Kidney epithelial cell (primary cell): ENCODE measurements around the gene MLF2. TPM values are rescaled to one million over a fixed set of nuclear protein-coding genes. Genes with fewer than 3 reads are reported as not detected.
A peak's percentile ranks its signal among the peaks of the same experiment; 100 is the strongest.

Experiments
- DNase-seq: peaks from one replicate; pipeline ENCODE4 v3.0.0-alpha.2; 2010; ENCODE audit warnings: low read depth
- H3K27me3 ChIP-seq: 2 replicates; pipeline ENCODE4 v1.6.0; 2011; ENCODE audit warnings: low read length; ENCODE audit not compliant: control insufficient read depth, insufficient read depth
- H3K36me3 ChIP-seq: 2 replicates; pipeline ENCODE4 v1.5.1; 2011; ENCODE audit warnings: low read length; ENCODE audit not compliant: control insufficient read depth, insufficient read depth
- H3K4me3 ChIP-seq: 2 replicates; pipeline ENCODE4 v1.5.1; 2011; ENCODE audit warnings: low read depth, mild to moderate bottlenecking, control low read depth, low read length
- total RNA-seq: library from RNA; depleted of rRNA; stranded (reverse); fragments of >200 nt; gene quantifications from 2 replicates; pipeline ENCODE4 v1.2.3, GENCODE V29; 2015
- TF ChIP-seq, protein P1 (sequence below): IDR thresholded peaks from 2 replicates; pipeline ENCODE4 v1.5.1; 2011; ENCODE audit warnings: mild to moderate bottlenecking, moderate library complexity, low read length, control low read depth, inconsistent platforms; ENCODE audit not compliant: insufficient read depth, poor library complexity, severe bottlenecking

Gene MLF2
- total RNA-seq, 1 donor from 2014 or later: 190 TPM

DNA sequence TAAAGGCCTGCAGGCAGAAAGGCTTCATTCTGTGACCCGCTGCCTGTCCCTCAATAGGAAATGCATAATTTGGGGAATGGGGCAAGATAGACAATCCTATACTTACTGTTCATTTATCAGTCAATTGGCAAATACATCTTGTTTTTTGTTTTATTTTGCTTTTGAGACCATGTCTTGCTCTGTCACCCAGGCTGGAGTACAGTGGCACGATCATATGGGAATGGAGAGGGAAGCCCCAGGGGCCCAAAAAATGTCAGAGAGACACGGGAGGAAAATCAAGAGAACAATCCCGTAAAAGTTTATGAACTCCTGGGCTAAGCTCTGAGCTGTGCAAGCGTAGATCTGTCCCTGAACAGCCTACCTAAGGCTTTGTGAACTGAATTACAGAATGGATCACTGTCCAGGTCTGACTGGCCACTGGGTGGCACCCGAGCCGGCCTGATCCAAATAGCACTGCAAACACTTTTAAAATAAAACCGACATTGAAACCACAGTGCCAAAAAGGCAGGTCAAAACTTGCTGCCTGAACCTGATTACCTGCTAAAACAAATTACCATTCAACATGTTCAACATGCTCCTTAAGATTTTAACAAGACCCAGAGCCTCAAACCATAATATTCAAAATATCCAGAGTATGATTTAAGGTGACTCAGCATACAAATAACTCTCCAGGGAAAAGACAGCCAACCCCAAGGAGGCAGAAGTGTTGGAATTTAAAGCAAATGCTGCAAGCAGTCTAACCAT lies 17.3 kb downstream of the MLF2 start:
- H3K27me3 ChIP-seq: no peaks in the 10 kb centered on the region
- H3K4me3 ChIP-seq: no peak overlapping the region
- TF ChIP-seq, protein P1, sequence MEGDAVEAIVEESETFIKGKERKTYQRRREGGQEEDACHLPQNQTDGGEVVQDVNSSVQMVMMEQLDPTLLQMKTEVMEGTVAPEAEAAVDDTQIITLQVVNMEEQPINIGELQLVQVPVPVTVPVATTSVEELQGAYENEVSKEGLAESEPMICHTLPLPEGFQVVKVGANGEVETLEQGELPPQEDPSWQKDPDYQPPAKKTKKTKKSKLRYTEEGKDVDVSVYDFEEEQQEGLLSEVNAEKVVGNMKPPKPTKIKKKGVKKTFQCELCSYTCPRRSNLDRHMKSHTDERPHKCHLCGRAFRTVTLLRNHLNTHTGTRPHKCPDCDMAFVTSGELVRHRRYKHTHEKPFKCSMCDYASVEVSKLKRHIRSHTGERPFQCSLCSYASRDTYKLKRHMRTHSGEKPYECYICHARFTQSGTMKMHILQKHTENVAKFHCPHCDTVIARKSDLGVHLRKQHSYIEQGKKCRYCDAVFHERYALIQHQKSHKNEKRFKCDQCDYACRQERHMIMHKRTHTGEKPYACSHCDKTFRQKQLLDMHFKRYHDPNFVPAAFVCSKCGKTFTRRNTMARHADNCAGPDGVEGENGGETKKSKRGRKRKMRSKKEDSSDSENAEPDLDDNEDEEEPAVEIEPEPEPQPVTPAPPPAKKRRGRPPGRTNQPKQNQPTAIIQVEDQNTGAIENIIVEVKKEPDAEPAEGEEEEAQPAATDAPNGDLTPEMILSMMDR: peak; percentile 76
- DNase-seq: no peak
- H3K36me3 ChIP-seq: no peaks in the 10 kb centered on the region

DNA sequence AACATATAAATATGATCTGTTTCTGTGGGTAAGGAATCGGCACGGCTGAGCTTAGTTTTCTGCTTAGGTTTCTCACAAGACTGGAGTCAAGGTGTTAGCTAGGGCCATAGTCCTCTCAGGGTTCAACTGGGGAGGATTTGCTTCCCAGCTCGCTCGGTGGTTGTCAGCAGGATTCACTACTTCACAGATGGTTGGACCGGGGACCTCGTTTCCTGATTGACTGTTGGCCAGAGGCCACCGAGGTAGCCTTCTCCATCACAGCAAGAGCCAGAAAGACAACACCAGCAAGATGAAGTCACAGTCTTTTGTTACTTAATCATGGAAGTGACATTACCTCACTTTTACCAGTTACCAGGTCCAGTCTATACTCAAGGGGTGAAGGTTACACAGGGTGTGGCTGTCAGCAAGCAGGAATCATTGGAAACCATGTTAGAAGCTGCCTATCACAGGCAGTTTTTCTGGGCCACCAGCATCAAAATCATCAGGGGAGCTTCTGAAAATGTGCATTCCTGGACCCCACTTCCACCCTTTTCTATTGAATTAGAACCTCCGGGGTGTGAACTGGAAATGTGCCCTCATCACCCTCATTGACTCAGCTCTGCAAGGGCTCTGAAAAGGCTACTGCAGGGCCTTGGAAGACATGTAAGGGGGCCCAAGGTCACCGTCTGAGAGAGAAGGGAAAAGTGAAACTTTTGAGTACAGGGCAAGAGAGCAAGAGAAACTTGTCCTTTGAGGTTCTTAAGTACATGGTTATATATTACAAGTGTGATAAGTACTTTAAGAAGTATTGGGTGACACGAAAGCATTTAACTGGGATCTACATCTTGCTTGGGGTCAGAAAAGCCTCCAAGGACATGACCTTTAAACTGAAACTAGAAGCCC lies 18.2 kb downstream of the MLF2 start:
- Histone ChIP-seq H3K4me3 (no peak overlapping the region), H3K27me3 (no peaks in the 10 kb centered on the region), H3K36me3 (peaks cover 2% of the 10 kb centered on the region)
- DNase-seq: no peak
- TF ChIP-seq, protein P1: no peak

DNA sequence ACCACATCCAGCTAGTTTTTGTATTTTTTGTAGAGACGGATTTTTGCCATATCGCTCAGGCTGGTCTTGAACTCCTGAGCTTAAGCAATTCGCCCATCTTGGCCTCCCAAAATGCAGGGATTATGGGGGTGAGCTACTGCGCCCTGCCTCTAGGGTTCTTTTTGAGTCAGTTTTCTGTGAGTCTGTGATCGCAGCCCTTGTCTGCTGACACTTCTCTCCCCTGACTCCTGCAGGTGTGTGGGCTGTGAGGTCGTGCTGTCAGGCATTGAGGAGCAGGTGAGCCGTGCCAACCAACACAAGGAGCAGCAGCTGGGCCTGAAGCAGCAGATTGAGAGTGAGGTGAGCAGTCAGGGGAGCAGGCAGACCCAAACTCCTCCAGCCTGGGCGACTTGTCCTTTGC lies 22.8 kb downstream of the MLF2 start:
- Histone ChIP-seq H3K4me3 (no peak overlapping the region), H3K27me3 (no peaks in the 10 kb centered on the region), H3K36me3 (peaks cover 2% of the 10 kb centered on the region)
- TF ChIP-seq, protein P1: no peak
- DNase-seq: no peak

DNA sequence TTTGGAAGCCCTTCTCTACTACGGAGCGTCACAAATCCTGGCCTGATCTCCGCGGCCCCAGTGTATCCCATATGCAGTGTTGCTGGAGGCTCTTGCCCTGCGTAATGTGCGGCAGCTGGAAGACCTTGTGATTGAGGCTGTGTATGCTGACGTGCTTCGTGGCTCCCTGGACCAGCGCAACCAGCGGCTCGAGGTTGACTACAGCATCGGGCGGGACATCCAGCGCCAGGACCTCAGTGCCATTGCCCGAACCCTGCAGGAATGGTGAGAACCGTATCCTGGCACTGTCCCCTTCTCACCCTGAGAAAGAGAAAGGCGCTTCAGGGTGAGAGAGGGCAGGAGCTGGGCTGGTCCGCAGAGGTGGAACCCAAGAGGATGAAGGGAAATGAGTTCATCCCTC lies 23.8 kb downstream of the MLF2 start:
- Histone ChIP-seq H3K27me3 (no peaks in the 10 kb centered on the region), H3K36me3 (peaks cover 2% of the 10 kb centered on the region), H3K4me3 (no peak overlapping the region)
- TF ChIP-seq, protein P1: no peak
- DNase-seq: no peak

DNA sequence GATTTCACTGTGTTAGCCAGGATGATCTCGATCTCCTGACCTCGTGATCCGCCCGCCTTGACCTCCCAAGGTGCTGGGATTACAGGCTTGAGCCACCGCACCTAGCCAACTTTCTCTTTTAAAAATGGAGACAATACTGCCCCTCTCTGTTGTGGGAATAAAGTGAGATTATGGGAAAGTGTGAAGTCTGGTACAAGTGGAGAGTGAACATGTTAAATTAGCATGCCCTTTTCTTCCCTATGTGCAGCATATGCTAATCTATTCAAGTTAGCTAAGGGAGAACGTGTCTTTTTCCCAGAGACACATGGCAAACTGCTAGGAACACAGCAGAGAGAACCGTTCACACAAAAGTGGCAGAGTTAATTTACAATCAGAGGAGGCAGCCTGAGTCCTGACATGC lies 27.6 kb downstream of the MLF2 start:
- no peak for DNase-seq
- TF ChIP-seq, protein P1: no peak
- no peak overlapping the region for H3K4me3 ChIP-seq
- no peaks in the 10 kb centered on the region for H3K27me3 ChIP-seq
- H3K36me3 ChIP-seq: peaks cover 2% of the 10 kb centered on the region
